Measurements from ENCODE around the gene PIP4K2C.

GRCh38 chr12:57623385-57623784 is 32.4 kb downstream of the PIP4K2C start:
- TF ChIP-seq CTCF (IDR thresholded peaks at IDR 0.05) = no peak
- no peak for TF ChIP-seq POLR2A (IDR thresholded peaks at IDR 0.05)
- TF ChIP-seq POLR2AphosphoS5 (IDR thresholded peaks at IDR 0.05) = no peak
